Astrocyte (in vitro differentiated cells and primary cell): ENCODE data around the gene APH1B.

Experiments used
- CTCF ChIP-seq: IDR thresholded peaks from 2 replicates; pipeline ENCODE4 v1.5.1; 2011; ENCODE audit warnings: low read depth, mild to moderate bottlenecking, inconsistent platforms, low read length, moderate library complexity; ENCODE audit not compliant: insufficient read depth
- EZH2 ChIP-seq: IDR thresholded peaks from 2 replicates; pipeline ENCODE4 v1.6.1; 2012; ENCODE audit warnings: mild to moderate bottlenecking, low read length, inconsistent platforms; ENCODE audit not compliant: insufficient read depth

GRCh38 chr15:63260791-63261190 lies 16.6 kb upstream of the APH1B start:
- TF ChIP-seq CTCF (no peak), EZH2 (no peak)
